Hindlimb muscle (tissue), 1 donor: ENCODE results near the gene PHLDB2. TPM values are rescaled to one million over a fixed set of nuclear protein-coding genes. Genes with fewer than 3 reads are reported as not detected.

ENCODE experiments used
- polyA plus RNA-seq: library from polyadenylated mRNA; unstranded; fragments of 120-200 nt; gene quantifications from one replicate; pipeline ENCODE4 v1.2.1, GENCODE V29; 2013; ENCODE audit not compliant: insufficient read length

The PHLDB2 gene
- polyA plus RNA-seq, 1 donor = 50.5 TPM

Other genes starting within 250 kb of the PHLDB2 start
- gene PLCXD2, start 184.6 kb upstream of the PHLDB2 start, polyA plus RNA-seq = 0.56 TPM
- gene ABHD10, start 119.8 kb downstream of the PHLDB2 start, polyA plus RNA-seq = 23.3 TPM
- gene TAGLN3, start 139.7 kb downstream of the PHLDB2 start, polyA plus RNA-seq = 3.7 TPM
- gene TMPRSS7, start 175.5 kb downstream of the PHLDB2 start, polyA plus RNA-seq = not detected
- 3.0 TPM for gene C3orf52, start 227.1 kb downstream of the PHLDB2 start, polyA plus RNA-seq